HG03039 (cell line): Measurements from ENCODE around the gene ABLIM3.
A peak's percentile ranks its signal among the peaks of the same experiment; 100 is the strongest.
"Not testable (repeated sequence)": the region's sequence is repeated elsewhere in the genome, so short reads cannot be mapped to it uniquely, and the experiment has no call there.

Experiments used
- ATAC-seq: cut with Tn5 transposase; IDR thresholded peaks from one replicate; pipeline ENCODE4 v1.9.1; 2021; ENCODE audit warnings: mild to moderate bottlenecking, moderate library complexity; ENCODE audit not compliant: unreplicated experiment

ABLIM3 gene

DNA sequence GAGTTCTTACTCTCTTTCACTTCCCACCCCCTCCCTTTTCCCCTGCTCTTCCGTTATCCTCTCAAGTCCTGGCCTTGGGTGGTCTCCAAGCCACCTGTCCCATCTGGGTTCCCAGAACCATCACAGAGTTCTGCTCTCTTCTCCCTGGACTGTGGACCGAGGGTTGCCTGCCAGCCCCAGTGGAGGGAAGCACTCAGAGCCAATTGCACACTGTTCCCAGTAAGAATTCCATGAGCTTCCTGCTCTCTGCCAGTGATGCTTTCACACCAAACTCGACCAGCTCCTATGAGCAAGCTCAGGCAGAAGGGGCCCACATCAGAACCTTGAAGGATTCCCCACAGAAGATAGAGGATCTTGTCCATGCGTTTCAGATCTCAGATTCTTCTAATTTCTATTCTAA lies 110.3 kb downstream of the ABLIM3 start:
- ATAC-seq: no peak

DNA sequence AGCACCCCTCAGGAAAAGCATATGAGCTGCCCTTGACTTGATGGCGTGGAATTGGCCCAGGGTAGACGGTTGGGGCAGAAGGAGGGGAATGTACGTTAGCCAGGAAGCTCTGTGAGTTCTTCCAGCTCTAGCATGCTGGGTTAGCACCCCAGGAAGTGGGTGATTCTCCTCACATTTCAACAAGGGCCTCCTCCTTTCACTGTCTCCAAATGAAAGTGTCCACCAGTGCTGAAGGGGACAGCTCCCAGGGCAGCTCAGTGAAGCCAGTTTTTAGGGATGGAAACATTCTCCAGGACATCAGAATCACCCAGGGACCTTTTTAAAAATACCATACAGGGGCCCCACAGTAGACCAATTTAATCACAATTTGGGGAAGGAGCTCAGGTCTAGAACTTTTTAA lies 113.2 kb downstream of the ABLIM3 start:
- ATAC-seq: no peak

- ATAC-seq: no peak
Observed at GRCh38 chr5:149256451-149256850, 115.2 kb downstream of the ABLIM3 start.

- no peak for ATAC-seq
Observed at GRCh38 chr5:149257131-149257530, 115.8 kb downstream of the ABLIM3 start.

GRCh38 chr5:149257889-149258705 lies 116.8 kb downstream of the ABLIM3 start:
- no peak for ATAC-seq

GRCh38 chr5:149260761-149261160 lies 119.5 kb downstream of the ABLIM3 start:
- ATAC-seq: no peak

DNA sequence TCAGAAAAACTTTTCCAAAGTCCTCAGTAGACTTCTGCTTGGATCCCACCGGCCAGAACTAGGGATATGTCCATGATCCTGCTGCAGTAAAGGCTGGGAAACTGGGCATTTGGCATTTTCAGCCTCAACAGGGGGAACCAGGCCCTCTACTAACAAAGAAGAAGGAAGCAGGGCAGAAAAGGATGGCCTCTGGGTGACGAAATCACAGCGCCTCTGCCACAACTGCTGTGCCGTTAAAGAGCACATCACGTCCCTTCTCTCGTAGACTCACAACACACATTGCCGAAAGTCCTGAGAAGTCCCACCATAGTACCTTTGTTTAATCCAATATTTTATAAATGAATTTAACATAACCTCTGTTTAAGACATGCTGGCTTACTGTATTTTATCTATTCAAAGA lies 120.0 kb downstream of the ABLIM3 start:
- ATAC-seq: no peak

DNA sequence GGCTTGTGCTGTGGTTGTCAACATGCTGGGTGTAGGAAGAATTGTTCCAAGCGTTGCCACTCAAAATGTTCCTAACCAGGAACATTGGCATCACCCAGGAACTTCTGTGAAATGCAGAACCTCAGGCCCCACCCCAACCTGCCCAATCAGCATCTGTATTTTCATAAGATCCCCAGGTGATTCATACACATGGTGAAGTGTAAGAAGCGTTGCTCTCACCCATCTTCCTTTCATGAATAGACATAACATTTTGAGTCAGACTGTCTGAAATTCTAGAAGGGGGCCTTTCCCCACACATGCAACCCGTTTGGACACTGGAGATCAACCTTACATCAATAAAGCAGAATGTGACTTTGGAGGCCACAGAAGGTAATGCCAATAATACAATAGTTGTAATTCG lies 121.0 kb downstream of the ABLIM3 start:
- ATAC-seq: no peak

DNA sequence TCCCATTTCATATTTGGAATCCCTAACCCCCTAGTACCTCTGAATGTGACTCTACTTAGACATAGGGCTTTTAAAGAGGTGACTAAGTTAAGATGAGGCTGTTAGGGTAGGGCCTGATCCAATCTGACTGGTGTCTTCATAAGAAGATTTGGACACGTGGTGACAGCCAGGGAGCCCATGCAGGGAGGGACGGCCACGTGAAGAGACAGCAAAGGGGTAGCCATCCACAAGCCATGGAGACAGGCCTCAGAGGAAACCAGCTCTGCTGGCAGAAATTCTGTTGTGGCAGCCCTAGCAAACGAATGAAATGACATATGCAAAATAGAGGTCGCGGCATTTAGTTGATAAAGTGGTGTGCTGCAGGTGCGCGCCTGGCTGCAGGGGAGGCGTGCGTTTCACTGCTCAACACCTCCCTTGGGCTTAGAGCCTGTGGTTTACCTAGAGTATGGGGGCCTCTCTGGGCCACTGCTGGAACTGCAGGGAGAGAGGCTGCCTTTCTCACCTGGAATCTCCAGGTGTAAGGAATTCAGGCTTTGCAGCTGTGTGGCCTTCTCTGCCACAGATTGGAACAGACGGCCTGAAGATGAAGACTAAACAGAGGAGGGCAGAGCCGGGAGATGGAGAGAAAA lies 123.3 kb downstream of the ABLIM3 start:
- ATAC-seq: peak; percentile 69

GRCh38 chr5:149265068-149265465 lies 123.8 kb downstream of the ABLIM3 start:
- ATAC-seq: no peak

- ATAC-seq: no peak
Observed at GRCh38 chr5:149265597-149265996, 124.3 kb downstream of the ABLIM3 start.

- no peak for ATAC-seq
Observed at GRCh38 chr5:149267241-149267973, 126.1 kb downstream of the ABLIM3 start.

DNA sequence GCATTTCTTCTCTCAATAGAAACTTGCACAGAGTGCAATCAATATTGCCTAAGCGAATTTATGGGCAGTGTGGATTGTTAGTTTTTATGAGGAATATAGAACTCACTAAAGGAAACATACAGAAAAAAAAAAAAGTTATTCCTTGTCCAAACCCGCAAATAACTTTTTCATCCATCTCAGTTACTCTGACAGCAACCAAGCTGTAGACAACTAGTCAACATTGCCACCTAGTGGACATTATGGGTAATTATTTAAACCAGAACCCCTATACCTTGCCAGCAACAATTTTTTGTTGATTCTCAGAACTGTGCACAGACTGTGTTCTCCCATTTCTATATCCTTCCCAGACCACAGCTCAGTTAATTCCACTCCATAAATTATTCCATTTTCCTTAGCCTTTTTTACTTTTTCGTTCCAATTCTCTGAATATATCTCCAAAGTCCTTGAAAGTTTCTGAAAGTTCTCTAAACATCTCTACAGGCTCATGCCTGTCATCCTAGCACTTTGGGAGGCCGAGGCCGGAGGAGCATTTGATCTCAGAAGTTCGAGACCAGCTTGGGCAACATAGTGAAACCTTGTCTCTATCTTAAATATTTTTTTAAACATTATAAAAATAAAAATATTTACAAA lies 127.8 kb downstream of the ABLIM3 start:
- ATAC-seq: no peak

GRCh38 chr5:149271195-149271715 lies 130.0 kb downstream of the ABLIM3 start:
- ATAC-seq: no peak

- ATAC-seq: no peak
Observed at GRCh38 chr5:149271716-149272563, 130.6 kb downstream of the ABLIM3 start, which contains the start of gene AFAP1L1. Gene AFAP1L1, plus strand, starts transcription at chr5:149271859. Its CDS starts 110 bp downstream, at chr5:149271969.

DNA sequence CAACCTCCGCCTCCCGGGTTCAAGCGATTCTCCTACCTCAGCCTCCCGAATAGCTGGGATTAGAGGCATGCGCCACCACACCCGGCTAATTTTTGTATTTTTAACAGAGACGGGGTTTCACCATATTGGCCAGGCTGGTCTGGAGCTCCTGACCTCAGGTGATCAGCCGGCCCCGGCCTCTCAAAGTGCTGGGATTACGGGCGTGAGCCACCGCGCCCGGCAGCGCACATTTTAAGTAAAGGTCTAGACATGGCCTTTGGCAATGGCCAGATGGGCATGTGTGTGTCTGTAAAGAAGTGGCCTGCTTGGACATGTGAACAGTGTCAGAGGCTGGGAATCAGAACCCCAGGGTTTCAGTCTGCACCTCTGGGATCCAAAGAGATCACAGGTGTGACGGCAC lies 131.5 kb downstream of the ABLIM3 start:
- ATAC-seq: not testable (repeated sequence)

GRCh38 chr5:149273237-149273636 lies 131.9 kb downstream of the ABLIM3 start:
- no peak for ATAC-seq

GRCh38 chr5:149273950-149274349 lies 132.7 kb downstream of the ABLIM3 start:
- ATAC-seq: no peak

- no peak for ATAC-seq
Observed at GRCh38 chr5:149274939-149275338, 133.6 kb downstream of the ABLIM3 start.

DNA sequence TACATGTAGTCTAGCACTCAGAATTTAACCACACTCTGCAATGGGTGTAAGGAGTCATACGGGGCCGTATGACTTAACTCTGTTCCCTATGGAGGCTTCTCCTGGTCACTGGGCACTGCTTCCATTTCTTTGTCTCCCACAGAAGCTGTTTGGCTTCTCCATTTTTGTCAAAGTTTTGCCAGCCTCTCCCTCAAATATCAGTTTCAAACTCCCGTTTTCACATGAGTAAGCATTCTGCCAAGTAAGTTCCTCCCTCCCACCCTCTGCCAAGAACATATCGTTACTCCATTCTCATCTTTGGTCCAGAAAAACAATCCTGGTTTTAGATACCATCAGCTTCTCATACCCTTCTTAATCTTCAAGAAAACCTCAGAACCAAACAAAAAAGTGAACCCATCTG lies 136.5 kb downstream of the ABLIM3 start:
- ATAC-seq: no peak
